Lower lobe of right lung (tissue), 2 donors: ENCODE data around the gene GALE. TPM values are rescaled to one million over a fixed set of nuclear protein-coding genes. Genes with fewer than 3 reads are reported as not detected.
A peak's percentile ranks its signal among the peaks of the same experiment; 100 is the strongest.

Experiments used
- ATAC-seq, 2 donors: fragments of 200-7000 bp; cut with Tn5 transposase; one replicate each; pipeline ENCODE4 v1.9.1; 2020 to 2022; ENCODE audit warnings: mild to moderate bottlenecking in 2 of 2, moderate library complexity in 2 of 2
- DNase-seq: peaks from one replicate; pipeline ENCODE4 v3.0.0-alpha.2; 2020
- H3K27ac ChIP-seq: fragments of 200-600 bp; one replicate; pipeline ENCODE4 v1.8.0; 2022
- H3K27me3 ChIP-seq: fragments of 200-600 bp; one replicate; pipeline ENCODE4 v1.8.0; 2022; ENCODE audit warnings: low read depth
- H3K36me3 ChIP-seq: fragments of 200-600 bp; one replicate; pipeline ENCODE4 v1.8.0; 2022; ENCODE audit warnings: mild to moderate bottlenecking
- H3K4me1 ChIP-seq: fragments of 200-600 bp; one replicate; pipeline ENCODE4 v1.8.0; 2022
- H3K4me3 ChIP-seq: fragments of 200-600 bp; one replicate; pipeline ENCODE4 v1.8.0; 2022; ENCODE audit warnings: mild to moderate bottlenecking
- H3K9me3 ChIP-seq: fragments of 200-600 bp; one replicate; pipeline ENCODE4 v1.8.0; 2022
- intact Hi-C: fragments of 100-400 bp; cut with DNase I; formaldehyde crosslinking; loops from one replicate; pipeline ENCODE4 v1.11.0; 2022
- total RNA-seq: library from RNA; stranded (reverse); fragmentation: NEBNext Ultra II Directional; extraction: Animal tissue kit (Norgen Biotek cat#: 25700); gene quantifications from one replicate; pipeline ENCODE4 v1.2.1, GENCODE V29; 2021
- TF ChIP-seq, protein P1 (sequence below): fragments of 200-600 bp; IDR thresholded peaks from one replicate; pipeline ENCODE4 v1.8.0; 2022; ENCODE audit warnings: antibody characterized with exemption, mild to moderate bottlenecking
- donor health status: DM: no; HTN: yes; CAD: no; lungs with severe emphysema.

Gene GALE
- total RNA-seq, 1 donor from 2014 or later: 49.8 TPM

DNA sequence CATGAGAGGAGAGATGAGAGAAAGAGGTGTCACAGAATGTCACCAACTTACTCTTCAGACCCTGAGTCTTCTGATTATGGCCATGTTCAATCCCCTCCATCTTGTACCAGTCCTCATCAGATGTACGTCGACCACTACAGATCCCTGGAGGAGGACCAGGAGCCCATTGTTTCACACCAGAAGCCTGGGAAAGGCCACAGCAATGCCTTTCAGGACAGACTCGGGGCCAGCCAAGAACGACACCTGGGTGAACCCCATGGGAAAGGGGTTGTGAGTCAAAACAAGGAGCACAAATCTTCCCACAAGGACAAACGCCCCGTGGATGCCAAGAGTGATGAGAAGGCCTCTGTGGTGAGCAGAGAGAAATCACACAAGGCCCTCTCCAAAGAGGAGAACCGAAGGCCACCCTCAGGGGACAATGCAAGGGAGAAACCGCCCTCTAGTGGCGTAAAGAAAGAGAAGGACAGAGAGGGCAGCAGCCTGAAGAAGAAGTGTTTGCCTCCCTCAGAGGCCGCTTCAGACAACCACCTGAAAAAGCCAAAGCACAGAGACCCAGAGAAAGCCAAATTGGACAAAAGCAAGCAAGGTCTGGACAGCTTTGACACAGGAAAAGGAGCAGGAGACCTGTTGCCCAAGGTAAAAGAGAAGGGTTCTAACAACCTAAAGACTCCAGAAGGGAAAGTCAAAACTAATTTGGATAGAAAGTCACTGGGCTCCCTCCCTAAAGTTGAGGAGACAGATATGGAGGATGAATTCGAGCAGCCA lies 49.3 kb downstream of the GALE start:
- DNase-seq (no peak), ATAC-seq (peak; percentile 80 to 87)
- no peak overlapping the region for H3K4me3 ChIP-seq
- peaks cover 79% of the 10 kb centered on the region for H3K36me3 ChIP-seq
- peaks cover 22% of the 10 kb centered on the region for H3K4me1 ChIP-seq
- H3K9me3 ChIP-seq: no peaks in the 10 kb centered on the region
- TF ChIP-seq, protein P1, sequence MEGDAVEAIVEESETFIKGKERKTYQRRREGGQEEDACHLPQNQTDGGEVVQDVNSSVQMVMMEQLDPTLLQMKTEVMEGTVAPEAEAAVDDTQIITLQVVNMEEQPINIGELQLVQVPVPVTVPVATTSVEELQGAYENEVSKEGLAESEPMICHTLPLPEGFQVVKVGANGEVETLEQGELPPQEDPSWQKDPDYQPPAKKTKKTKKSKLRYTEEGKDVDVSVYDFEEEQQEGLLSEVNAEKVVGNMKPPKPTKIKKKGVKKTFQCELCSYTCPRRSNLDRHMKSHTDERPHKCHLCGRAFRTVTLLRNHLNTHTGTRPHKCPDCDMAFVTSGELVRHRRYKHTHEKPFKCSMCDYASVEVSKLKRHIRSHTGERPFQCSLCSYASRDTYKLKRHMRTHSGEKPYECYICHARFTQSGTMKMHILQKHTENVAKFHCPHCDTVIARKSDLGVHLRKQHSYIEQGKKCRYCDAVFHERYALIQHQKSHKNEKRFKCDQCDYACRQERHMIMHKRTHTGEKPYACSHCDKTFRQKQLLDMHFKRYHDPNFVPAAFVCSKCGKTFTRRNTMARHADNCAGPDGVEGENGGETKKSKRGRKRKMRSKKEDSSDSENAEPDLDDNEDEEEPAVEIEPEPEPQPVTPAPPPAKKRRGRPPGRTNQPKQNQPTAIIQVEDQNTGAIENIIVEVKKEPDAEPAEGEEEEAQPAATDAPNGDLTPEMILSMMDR: peak; percentile 65
- no peaks in the 10 kb centered on the region for H3K27me3 ChIP-seq
- no peak overlapping the region for H3K27ac ChIP-seq
- intact Hi-C loops: loop anchor here (5.0 kb wide), 1 partner anchor 54 kb away; no protein-coding TSS in a partner anchor

DNA sequence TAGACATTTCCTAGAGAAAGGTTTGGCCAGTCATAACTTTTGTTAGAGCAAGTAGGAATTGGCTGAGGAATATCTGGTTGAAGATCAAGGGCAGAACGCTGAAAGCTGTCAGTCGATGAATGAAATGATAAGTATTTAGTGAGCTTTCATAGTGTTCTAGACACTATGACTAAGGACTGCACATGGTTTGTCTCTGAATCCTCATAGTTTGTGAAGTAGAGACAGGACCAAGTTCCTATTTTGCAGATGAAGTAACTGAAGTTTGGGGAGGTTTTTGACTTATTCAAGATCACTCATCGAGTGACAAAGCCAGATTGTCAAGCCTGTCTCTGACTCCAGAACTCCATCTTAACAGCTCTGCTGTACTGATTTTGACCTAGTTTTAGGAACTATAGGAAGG lies 52.5 kb downstream of the GALE start:
- no peak for ATAC-seq
- peaks cover 54% of the 10 kb centered on the region for H3K36me3 ChIP-seq
- TF ChIP-seq, protein P1: no peak
- DNase-seq: no peak
- H3K9me3 ChIP-seq: no peaks in the 10 kb centered on the region
- H3K4me3 ChIP-seq: no peak overlapping the region
- H3K27me3 ChIP-seq: no peaks in the 10 kb centered on the region
- intact Hi-C loops: no loop called here
- H3K27ac ChIP-seq: no peak overlapping the region
- H3K4me1 ChIP-seq: peaks cover 39% of the 10 kb centered on the region

Other genes with a start within 250 kb of the GALE start
- gene ID3, start 241.3 kb downstream of the GALE start, total RNA-seq: 137 TPM
- gene RPL11, start 108.9 kb downstream of the GALE start, total RNA-seq: 959 TPM
- 64.2 TPM for gene ELOA, start 57.3 kb downstream of the GALE start, total RNA-seq
- gene PITHD1, start 22.3 kb downstream of the GALE start, total RNA-seq: 46.6 TPM
- 44.2 TPM for gene LYPLA2, start 9.6 kb downstream of the GALE start, total RNA-seq
- gene HMGCL, start 24.7 kb upstream of the GALE start, total RNA-seq: 39.3 TPM
- gene FUCA1, start 67.5 kb upstream of the GALE start, total RNA-seq: 54.2 TPM
- not detected for gene CNR2, start 112.6 kb upstream of the GALE start, total RNA-seq
- 111 TPM for gene PNRC2, start 159.1 kb upstream of the GALE start, total RNA-seq
- gene SRSF10, start 179.6 kb upstream of the GALE start, total RNA-seq: 93.7 TPM